Measurements from ENCODE around the gene LY6G6F.

LY6G6F gene

GRCh38 chr6:31744422-31744821, 37.8 kb downstream of the LY6G6F start:
- TF ChIP-seq YY1 (IDR thresholded peaks at IDR 0.05; ENCODE audit: insufficient read depth, insufficient read length), result no peak
- no peak for TF ChIP-seq SUZ12 (IDR thresholded peaks at IDR 0.05; ENCODE audit: extremely low read depth, insufficient read depth, insufficient read length)
- TF ChIP-seq ZNF274 (IDR thresholded peaks at IDR 0.05; ENCODE audit: low read depth, low read length), result no peak
- H3K9ac ChIP-seq (ENCODE audit: insufficient read length, low read depth), result no peak overlapping the region
- peaks cover 48% of the 10 kb centered on the region for H3K36me3 ChIP-seq (ENCODE audit: insufficient read depth, insufficient read length, low read length)
- DNase-seq (ENCODE audit: low read depth, low spot score), result no peak
- H3K4me1 ChIP-seq (ENCODE audit: insufficient read depth, insufficient read length), result no peaks in the 10 kb centered on the region
- H3K9me3 ChIP-seq (ENCODE audit: insufficient read depth, low read length), result no peaks in the 10 kb centered on the region
- H3K4me3 ChIP-seq (ENCODE audit: insufficient read length, low read depth), result no peak overlapping the region
- H3K27me3 ChIP-seq (ENCODE audit: insufficient read depth, insufficient read length), result no peaks in the 10 kb centered on the region

- TF ChIP-seq ZNF274 (IDR thresholded peaks at IDR 0.05; ENCODE audit: low read depth, low read length) (no peak), SUZ12 (IDR thresholded peaks at IDR 0.05; ENCODE audit: extremely low read depth, insufficient read depth, insufficient read length) (no peak), YY1 (IDR thresholded peaks at IDR 0.05; ENCODE audit: insufficient read depth, insufficient read length) (no peak)
- no peaks in the 10 kb centered on the region for H3K4me1 ChIP-seq (ENCODE audit: insufficient read depth, insufficient read length)
- H3K27me3 ChIP-seq (ENCODE audit: insufficient read depth, insufficient read length), result no peaks in the 10 kb centered on the region
- peaks cover 24% of the 10 kb centered on the region for H3K36me3 ChIP-seq (ENCODE audit: insufficient read depth, insufficient read length, low read length)
- no peak for DNase-seq (ENCODE audit: low read depth, low spot score)
- H3K9ac ChIP-seq (ENCODE audit: insufficient read length, low read depth), result no peak overlapping the region
- no peak overlapping the region for H3K4me3 ChIP-seq (ENCODE audit: insufficient read length, low read depth)
- no peaks in the 10 kb centered on the region for H3K9me3 ChIP-seq (ENCODE audit: insufficient read depth, low read length)
These were observed 42.8 kb downstream of the LY6G6F start for GRCh38 chr6:31749301-31750036.

DNA sequence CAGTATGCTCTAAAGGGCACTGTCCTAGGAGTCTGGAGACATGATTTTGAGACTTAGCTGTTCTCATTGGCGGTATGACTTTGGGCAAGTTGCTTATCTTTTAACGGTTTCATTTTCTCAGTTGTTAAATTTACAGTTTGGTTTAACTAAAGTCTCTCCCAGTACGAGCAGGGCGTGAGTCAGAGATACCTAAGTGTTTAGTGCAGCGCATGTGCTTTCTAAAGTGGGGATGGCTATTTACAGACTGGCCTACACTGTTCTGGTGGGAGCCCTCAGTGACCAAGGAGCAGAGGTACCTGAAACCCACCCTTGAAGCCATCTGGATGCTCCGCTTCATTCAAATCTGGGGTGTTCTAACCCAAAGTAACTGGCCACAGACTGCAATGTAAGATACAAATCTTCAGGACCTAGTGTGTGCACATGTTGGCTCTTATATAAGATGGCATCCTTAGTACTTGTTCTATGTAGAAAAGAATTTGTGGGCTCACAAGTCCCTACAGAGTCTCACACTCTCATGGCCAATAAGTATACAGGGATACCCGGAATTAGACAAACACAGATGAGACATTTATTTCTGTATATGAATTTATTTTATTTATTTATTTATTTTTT, 43.9 kb downstream of the LY6G6F start:
- no peak overlapping the region for H3K4me3 ChIP-seq (ENCODE audit: insufficient read length, low read depth)
- H3K4me1 ChIP-seq (ENCODE audit: insufficient read depth, insufficient read length), result no peaks in the 10 kb centered on the region
- no peak overlapping the region for H3K9ac ChIP-seq (ENCODE audit: insufficient read length, low read depth)
- no peaks in the 10 kb centered on the region for H3K27me3 ChIP-seq (ENCODE audit: insufficient read depth, insufficient read length)
- no peak for DNase-seq (ENCODE audit: low read depth, low spot score)
- peaks cover 23% of the 10 kb centered on the region for H3K36me3 ChIP-seq (ENCODE audit: insufficient read depth, insufficient read length, low read length)
- no peak for TF ChIP-seq YY1 (IDR thresholded peaks at IDR 0.05; ENCODE audit: insufficient read depth, insufficient read length)
- no peak for TF ChIP-seq SUZ12 (IDR thresholded peaks at IDR 0.05; ENCODE audit: extremely low read depth, insufficient read depth, insufficient read length)
- TF ChIP-seq ZNF274 (IDR thresholded peaks at IDR 0.05; ENCODE audit: low read depth, low read length), result no peak
- H3K9me3 ChIP-seq (ENCODE audit: insufficient read depth, low read length), result no peaks in the 10 kb centered on the region

DNA sequence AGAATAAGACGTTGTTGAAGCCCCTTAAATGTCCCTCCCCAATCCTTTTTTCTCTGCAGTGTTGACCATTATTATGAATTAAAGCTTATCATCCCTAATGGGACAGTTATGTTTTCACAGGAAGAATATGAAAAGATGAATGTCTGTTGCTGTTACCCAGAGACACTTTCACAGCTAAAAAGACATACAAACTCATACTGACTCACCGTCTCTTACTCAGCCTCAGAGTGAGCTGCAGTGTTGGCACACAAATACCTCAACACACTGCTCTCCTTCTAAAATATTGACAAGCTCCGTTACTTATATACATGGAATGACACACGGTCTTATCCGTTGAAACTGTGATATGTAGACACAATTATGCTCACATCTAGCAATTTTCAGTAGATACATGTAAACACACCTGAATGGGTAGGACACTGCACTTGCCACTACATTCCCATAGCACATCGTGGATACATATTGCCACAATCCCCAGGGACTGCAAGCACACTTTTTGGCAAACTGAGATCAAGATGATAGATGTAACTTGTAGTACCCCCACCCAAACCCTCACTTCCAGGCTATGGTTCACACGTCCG, 46.2 kb downstream of the LY6G6F start:
- no peak for TF ChIP-seq ZNF274 (IDR thresholded peaks at IDR 0.05; ENCODE audit: low read depth, low read length)
- no peak for TF ChIP-seq YY1 (IDR thresholded peaks at IDR 0.05; ENCODE audit: insufficient read depth, insufficient read length)
- no peak for TF ChIP-seq SUZ12 (IDR thresholded peaks at IDR 0.05; ENCODE audit: extremely low read depth, insufficient read depth, insufficient read length)
- Histone ChIP-seq H3K36me3 (ENCODE audit: insufficient read depth, insufficient read length, low read length) (peaks cover 13% of the 10 kb centered on the region), H3K9ac (ENCODE audit: insufficient read length, low read depth) (no peak overlapping the region), H3K9me3 (ENCODE audit: insufficient read depth, low read length) (no peaks in the 10 kb centered on the region), H3K4me1 (ENCODE audit: insufficient read depth, insufficient read length) (no peaks in the 10 kb centered on the region), H3K4me3 (ENCODE audit: insufficient read length, low read depth) (no peak overlapping the region), H3K27me3 (ENCODE audit: insufficient read depth, insufficient read length) (no peaks in the 10 kb centered on the region)
- DNase-seq (ENCODE audit: low read depth, low spot score), result no peak

DNA sequence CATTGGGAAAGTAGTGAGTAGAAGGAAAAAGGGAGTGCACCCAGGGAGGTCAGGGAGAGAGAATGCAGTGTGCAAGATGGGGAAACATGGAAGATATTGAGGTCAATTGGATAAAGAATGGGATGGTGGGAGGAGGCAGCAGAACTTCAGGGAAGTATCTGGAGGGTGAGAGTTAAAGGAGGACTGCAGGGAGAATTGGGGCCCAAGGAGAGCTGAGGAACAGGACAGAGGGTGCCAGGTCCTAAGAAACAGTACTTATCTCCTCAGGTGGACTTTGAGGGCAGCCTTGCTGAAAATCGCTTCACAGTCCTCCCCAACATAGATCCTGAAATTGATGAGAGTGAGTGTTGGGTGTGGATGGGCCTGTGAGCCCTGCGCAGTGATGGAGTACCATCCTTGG, 51.6 kb downstream of the LY6G6F start:
- peaks cover 43% of the 10 kb centered on the region for H3K36me3 ChIP-seq (ENCODE audit: insufficient read depth, insufficient read length, low read length)
- TF ChIP-seq YY1 (IDR thresholded peaks at IDR 0.05; ENCODE audit: insufficient read depth, insufficient read length), result no peak
- peaks cover 4% of the 10 kb centered on the region for H3K4me1 ChIP-seq (ENCODE audit: insufficient read depth, insufficient read length)
- DNase-seq (ENCODE audit: low read depth, low spot score), result no peak
- no peaks in the 10 kb centered on the region for H3K9me3 ChIP-seq (ENCODE audit: insufficient read depth, low read length)
- H3K4me3 ChIP-seq (ENCODE audit: insufficient read length, low read depth), result no peak overlapping the region
- no peaks in the 10 kb centered on the region for H3K27me3 ChIP-seq (ENCODE audit: insufficient read depth, insufficient read length)
- H3K9ac ChIP-seq (ENCODE audit: insufficient read length, low read depth), result no peak overlapping the region
